Suprapubic skin (tissue), 4 donors: ENCODE data around the gene SCAI. TPM values are rescaled to one million over a fixed set of nuclear protein-coding genes. Genes with fewer than 3 reads are reported as not detected.

ENCODE experiments used
- DNase-seq, 2 donors: peaks; one replicate each; pipeline ENCODE4 v3.0.0-alpha.2; 2019; ENCODE audit warnings: low spot score in 2 of 2
- H3K27ac ChIP-seq: fragments of 200-600 bp; sonication (generic); one replicate; pipeline ENCODE4 v1.5.1; 2019
- H3K27me3 ChIP-seq: fragments of 200-600 bp; sonication (generic); one replicate; pipeline ENCODE4 v1.5.1; 2019
- H3K36me3 ChIP-seq: fragments of 200-600 bp; sonication (generic); one replicate; pipeline ENCODE4 v1.5.1; 2019
- H3K4me1 ChIP-seq: fragments of 200-600 bp; sonication (generic); one replicate; pipeline ENCODE4 v1.5.1; 2019
- H3K4me3 ChIP-seq: fragments of 200-600 bp; sonication (generic); one replicate; pipeline ENCODE4 v1.5.1; 2019; ENCODE audit warnings: mild to moderate bottlenecking
- H3K9me3 ChIP-seq: fragments of 200-600 bp; sonication (generic); one replicate; pipeline ENCODE4 v1.5.1; 2019
- EP300 ChIP-seq: sonication (generic); formaldehyde crosslinking; IDR thresholded peaks from one replicate; pipeline ENCODE4 v1.6.1; 2017; ENCODE audit warnings: antibody characterized with exemption
- POLR2A ChIP-seq, 2 donors: fragments of 450-650 bp; IDR thresholded peaks; one replicate each; pipeline ENCODE4 v1.6.1; 2017; ENCODE audit warnings: antibody characterized with exemption in 2 of 2, mild to moderate bottlenecking in 2 of 2, moderate library complexity in 2 of 2
- POLR2AphosphoS5 ChIP-seq, 3 donors: sonication (generic); formaldehyde crosslinking; IDR thresholded peaks; one replicate each; pipeline ENCODE4 v1.6.1; 2017; ENCODE audit warnings: antibody characterized with exemption in 3 of 3
- WGBS: methylation state at CpG from one replicate; pipeline ENCODE4 v1.1.5; 2018; 5-methylcytosine and 5-hydroxymethylcytosine counted together
- total RNA-seq, 4 donors: library from RNA; depleted of rRNA; stranded (reverse); fragments of >200 nt; gene quantifications; one replicate each; pipeline ENCODE4 v1.1.0, GENCODE V29; 2016
- TF ChIP-seq, protein P1 (sequence below), 2 donors: fragments of 200-600 bp in 1 of 2; fragments of 450-650 bp in 1 of 2; sonication (generic) in 1 of 2; IDR thresholded peaks; one replicate each; pipeline ENCODE4 v1.5.1; 2016 to 2019; ENCODE audit warnings: antibody characterized with exemption in 2 of 2, mild to moderate bottlenecking in 1 of 2, moderate library complexity in 1 of 2

Gene SCAI
- total RNA-seq, 4 donors from 2014 or later: 5.9 to 38.1 (median 10.2) TPM

- no peak overlapping the region for H3K4me3 ChIP-seq
- TF ChIP-seq POLR2AphosphoS5 (IDR thresholded peaks at IDR 0.05) (no peak), EP300 (no peak), POLR2A (IDR thresholded peaks at IDR 0.05) (no peak)
- TF ChIP-seq, protein P1, sequence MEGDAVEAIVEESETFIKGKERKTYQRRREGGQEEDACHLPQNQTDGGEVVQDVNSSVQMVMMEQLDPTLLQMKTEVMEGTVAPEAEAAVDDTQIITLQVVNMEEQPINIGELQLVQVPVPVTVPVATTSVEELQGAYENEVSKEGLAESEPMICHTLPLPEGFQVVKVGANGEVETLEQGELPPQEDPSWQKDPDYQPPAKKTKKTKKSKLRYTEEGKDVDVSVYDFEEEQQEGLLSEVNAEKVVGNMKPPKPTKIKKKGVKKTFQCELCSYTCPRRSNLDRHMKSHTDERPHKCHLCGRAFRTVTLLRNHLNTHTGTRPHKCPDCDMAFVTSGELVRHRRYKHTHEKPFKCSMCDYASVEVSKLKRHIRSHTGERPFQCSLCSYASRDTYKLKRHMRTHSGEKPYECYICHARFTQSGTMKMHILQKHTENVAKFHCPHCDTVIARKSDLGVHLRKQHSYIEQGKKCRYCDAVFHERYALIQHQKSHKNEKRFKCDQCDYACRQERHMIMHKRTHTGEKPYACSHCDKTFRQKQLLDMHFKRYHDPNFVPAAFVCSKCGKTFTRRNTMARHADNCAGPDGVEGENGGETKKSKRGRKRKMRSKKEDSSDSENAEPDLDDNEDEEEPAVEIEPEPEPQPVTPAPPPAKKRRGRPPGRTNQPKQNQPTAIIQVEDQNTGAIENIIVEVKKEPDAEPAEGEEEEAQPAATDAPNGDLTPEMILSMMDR (IDR thresholded peaks at IDR 0.05): no peak
- no peaks in the 10 kb centered on the region for H3K36me3 ChIP-seq
- no peak overlapping the region for H3K27ac ChIP-seq
- no peak for DNase-seq
- H3K9me3 ChIP-seq: no peaks in the 10 kb centered on the region
- no peaks in the 10 kb centered on the region for H3K27me3 ChIP-seq
- no peaks in the 10 kb centered on the region for H3K4me1 ChIP-seq
- 94% methylated on average over 4 of the region's 4 CpGs for WGBS
Measured at GRCh38 chr9:125100822-125101221, 42.5 kb downstream of the SCAI start.

GRCh38 chr9:125099816-125100215 is 43.5 kb downstream of the SCAI start:
- Histone ChIP-seq H3K36me3 (no peaks in the 10 kb centered on the region), H3K4me1 (no peaks in the 10 kb centered on the region), H3K27me3 (no peaks in the 10 kb centered on the region), H3K9me3 (no peaks in the 10 kb centered on the region), H3K27ac (no peak overlapping the region), H3K4me3 (no peak overlapping the region)
- DNase-seq: no peak
- 90% methylated on average over 3 of the region's 3 CpGs for WGBS
- TF ChIP-seq POLR2AphosphoS5 (IDR thresholded peaks at IDR 0.05) (no peak), POLR2A (IDR thresholded peaks at IDR 0.05) (no peak), EP300 (no peak)
- TF ChIP-seq, protein P1 (IDR thresholded peaks at IDR 0.05): no peak

DNA sequence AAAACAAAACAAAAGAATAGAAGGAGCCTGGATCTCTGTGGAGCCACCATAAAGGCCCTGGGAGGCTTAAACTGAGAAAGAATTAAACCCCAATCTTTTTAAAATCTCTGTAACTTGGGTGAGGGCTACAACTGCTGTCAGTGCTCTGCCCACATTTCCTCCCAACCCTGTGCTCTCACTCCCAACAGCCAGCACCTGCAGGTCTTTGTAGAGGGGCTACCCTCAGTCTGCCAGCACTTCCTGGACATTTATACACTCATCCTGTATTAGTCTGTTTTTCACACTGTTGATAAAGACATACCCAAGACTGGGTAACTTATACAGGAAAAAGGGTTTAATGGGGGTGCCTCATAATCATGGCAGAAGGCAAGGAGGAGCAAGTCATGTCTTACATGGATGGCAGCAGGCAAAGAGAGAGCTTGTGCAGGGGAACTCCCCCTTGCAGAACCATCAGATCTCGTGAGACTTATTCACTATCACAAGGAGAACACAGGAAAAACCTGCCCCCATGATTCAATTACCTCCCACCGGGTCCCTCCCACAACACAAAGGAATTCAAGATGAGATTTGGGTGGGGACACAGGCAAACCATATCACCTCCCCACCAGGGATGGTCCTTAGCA is 47.4 kb downstream of the SCAI start:
- no peaks in the 10 kb centered on the region for H3K4me1 ChIP-seq
- H3K36me3 ChIP-seq: no peaks in the 10 kb centered on the region
- no peaks in the 10 kb centered on the region for H3K27me3 ChIP-seq
- H3K27ac ChIP-seq: no peak overlapping the region
- TF ChIP-seq POLR2A (IDR thresholded peaks at IDR 0.05) (no peak), EP300 (no peak), POLR2AphosphoS5 (IDR thresholded peaks at IDR 0.05) (no peak)
- TF ChIP-seq, protein P1 (IDR thresholded peaks at IDR 0.05): no peak
- 91% methylated on average over 2 of the region's 2 CpGs for WGBS
- no peak for DNase-seq
- no peaks in the 10 kb centered on the region for H3K9me3 ChIP-seq
- H3K4me3 ChIP-seq: no peak overlapping the region

DNA sequence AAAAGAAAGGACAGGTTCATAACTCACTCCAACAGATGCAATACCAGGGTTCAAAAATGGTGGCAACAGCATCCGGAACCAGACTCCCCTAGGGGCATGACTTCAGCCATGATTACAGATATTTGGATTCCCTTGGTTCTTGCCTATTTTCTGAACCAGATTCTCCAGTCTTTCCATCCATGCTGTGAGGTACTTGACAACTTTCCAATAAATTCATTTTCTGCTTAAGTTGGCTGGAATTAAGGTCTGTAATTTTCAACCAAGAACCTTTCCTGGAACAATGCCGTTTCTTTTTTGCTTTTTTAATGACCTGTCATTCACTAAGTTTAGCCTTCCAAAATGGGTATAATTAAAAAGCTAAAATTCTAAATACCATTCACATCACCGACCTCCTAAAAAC is 52.2 kb downstream of the SCAI start:
- Histone ChIP-seq H3K27me3 (no peaks in the 10 kb centered on the region), H3K9me3 (no peaks in the 10 kb centered on the region), H3K4me3 (no peak overlapping the region), H3K36me3 (no peaks in the 10 kb centered on the region), H3K4me1 (no peaks in the 10 kb centered on the region), H3K27ac (no peak overlapping the region)
- no peak for DNase-seq
- TF ChIP-seq, protein P1 (IDR thresholded peaks at IDR 0.05): no peak
- 65% methylated on average over 3 of the region's 3 CpGs for WGBS

DNA sequence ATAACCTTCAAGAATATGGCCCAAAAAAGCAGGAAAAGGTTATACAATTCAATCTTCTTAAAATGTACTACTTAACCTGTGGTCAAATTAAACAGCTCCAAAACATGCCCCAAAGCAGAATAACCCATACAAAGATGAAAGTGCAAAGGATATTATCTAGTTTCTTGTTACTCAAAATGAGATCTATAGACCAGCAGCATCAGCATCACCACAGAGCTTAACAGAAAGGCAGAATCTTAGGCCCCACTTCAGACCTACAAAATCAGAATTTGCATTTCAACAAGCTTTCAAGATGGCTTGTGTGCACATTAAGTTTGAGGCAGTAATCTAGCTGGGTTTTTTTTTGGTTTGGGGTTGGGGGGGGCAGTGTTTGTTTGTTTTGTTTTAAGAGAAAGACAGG is 54.0 kb downstream of the SCAI start:
- Histone ChIP-seq H3K4me1 (no peaks in the 10 kb centered on the region), H3K27ac (no peak overlapping the region), H3K4me3 (no peak overlapping the region), H3K36me3 (no peaks in the 10 kb centered on the region), H3K27me3 (no peaks in the 10 kb centered on the region), H3K9me3 (no peaks in the 10 kb centered on the region)
- no peak for TF ChIP-seq POLR2A (IDR thresholded peaks at IDR 0.05)
- TF ChIP-seq, protein P1 (IDR thresholded peaks at IDR 0.05): no peak
- TF ChIP-seq EP300: no peak
- TF ChIP-seq POLR2AphosphoS5 (IDR thresholded peaks at IDR 0.05): no peak
- no peak for DNase-seq
